DMS 273 treated with DMSO at 0.1 percent for 48 hours (cell line): Measurements from ENCODE around the gene SFT2D3.

Experiments
- DNase-seq: peaks from one replicate; lab custom pipeline; 2025; lab: John Stamatoyannopoulos, UW

Gene SFT2D3

GRCh38 chr2:127701193-127701650 lies at the start of gene SFT2D3:
SFT2D3 (plus strand) TSS chr2:127701497; CDS start chr2:127701529, 32 bp downstream.
- DNase-seq = peak; percentile 69

- DNase-seq = no peak
Observed at GRCh38 chr2:127651971-127652550, 49.2 kb upstream of the SFT2D3 start.

DNA sequence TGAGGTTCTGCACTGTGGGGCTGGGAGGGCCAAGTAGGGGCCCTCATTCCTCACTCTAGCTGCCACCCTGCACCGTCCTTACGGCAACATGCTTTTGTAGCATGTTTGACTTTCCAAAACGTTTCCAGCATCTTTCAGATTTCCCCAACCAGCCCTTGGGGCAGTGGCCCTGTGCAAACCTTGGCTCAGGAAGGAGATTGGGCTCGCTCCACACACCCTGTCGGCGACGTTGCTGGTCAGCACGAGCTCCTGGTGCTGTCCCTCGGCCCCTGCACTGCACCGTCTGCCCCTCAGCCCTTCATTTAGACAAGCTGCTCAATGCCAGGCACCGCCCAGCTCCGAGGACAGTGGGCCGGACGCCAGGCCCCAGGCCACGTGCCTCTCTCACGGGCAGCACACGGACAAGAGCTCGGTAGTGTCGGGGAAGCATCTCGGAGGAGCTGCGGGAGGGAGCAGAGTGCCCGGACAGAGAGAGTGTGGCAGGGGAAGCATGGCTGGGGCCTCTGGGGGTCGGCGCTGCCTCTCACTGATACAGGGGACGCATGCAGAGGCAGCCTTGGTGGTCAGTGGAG lies 48.4 kb upstream of the SFT2D3 start:
- DNase-seq = no peak

DNA sequence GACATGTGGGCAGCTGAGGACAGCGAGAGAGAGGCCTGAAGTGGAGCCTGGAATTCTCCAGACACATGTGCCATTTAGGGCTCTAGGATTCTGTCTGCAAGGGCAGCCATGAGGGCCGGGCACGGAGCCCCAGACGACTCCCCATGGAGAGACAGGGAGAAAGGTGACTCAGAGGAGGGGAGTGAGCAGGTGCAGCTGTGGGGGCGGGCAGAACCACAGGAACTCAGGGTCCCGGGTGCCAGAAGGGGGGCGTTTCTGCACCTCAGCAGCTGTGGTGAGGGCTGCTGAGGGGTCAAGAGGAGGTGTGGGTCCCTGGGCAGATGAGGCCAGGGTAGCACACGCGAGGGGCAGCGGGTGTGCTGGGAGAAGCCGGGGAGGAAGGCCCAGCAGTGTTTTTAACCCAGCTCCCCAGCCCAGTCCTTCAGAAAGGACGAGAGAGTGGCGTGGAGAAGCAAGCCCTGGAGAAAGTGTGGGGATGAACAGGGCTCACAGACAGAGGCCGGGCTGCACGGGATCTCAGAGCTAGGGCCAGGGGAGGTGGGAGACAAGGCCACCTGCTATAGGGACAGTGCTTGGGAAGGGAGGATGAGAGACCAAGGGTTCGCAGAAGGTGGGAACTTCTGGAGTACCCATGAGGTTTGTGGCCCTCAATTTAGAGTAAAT lies 47.7 kb upstream of the SFT2D3 start:
- no peak for DNase-seq

DNA sequence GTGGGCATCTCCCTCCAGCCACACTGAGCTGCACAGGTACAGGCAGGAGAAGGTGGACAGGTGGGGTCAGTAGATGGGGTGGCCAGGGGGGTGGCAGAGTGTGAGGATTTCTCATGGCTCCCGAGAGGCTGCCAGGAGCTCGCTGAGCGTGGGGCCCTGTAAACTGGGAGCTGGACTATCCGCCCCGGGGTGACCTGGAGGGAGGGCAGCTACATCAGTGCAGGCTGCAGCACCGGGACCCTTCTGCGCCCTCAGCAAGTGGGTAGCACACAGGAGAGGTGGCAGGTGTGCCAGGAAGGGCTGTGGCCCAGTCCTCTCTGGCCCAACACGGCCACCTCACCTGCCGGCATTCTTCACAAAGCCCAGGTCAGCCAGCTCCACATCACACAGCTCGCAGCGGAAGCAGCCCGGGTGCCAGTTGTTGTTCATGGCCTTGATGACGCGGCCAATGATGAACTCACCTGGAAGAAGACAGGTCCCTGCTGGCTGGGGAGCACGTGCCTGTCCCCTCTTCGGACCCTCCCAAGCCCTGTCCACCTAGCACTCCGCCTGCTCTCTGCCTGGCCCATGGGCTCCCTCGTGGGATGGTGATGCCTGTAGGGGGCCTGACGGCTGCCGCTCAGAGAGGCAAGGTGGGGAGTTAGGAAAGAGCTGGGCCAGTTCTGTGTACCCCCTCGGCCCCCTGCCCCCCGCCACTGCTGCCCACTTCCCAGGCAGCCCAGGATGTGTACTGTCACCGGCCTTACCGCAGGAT lies 47.0 kb upstream of the SFT2D3 start:
- no peak for DNase-seq

GRCh38 chr2:127654838-127655175 lies 46.5 kb upstream of the SFT2D3 start:
- DNase-seq = no peak

- no peak for DNase-seq
Observed at GRCh38 chr2:127655209-127656073, 45.9 kb upstream of the SFT2D3 start.

- DNase-seq = no peak
Observed at GRCh38 chr2:127656569-127657231, 44.6 kb upstream of the SFT2D3 start.

DNA sequence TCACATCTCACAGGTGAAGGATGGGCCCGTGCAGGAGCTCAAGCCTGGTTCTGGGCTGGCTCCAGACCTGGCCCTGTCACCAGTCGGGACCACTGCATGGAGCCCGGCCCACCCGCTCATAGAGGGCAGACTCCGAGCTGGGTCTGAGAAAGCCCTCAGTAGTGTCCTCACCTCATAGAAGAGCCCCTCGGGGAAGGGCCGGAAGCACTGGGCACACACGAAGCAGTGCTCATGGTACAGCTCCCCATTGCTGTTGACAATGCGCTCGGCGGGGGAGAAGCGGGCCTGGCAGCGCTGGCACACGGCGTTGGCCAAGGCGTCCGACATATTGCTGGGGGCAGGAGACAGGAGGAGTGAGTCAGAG lies 44.1 kb upstream of the SFT2D3 start:
- no peak for DNase-seq

- DNase-seq = no peak
Observed at GRCh38 chr2:127658146-127658545, 43.2 kb upstream of the SFT2D3 start.

- DNase-seq = no peak
Observed at GRCh38 chr2:127658641-127659407, 42.5 kb upstream of the SFT2D3 start.

- no peak for DNase-seq
Observed at GRCh38 chr2:127659408-127660290, 41.6 kb upstream of the SFT2D3 start.

- no peak for DNase-seq
Observed at GRCh38 chr2:127660291-127660578, 41.1 kb upstream of the SFT2D3 start.

- DNase-seq = no peak
Observed at GRCh38 chr2:127661072-127661649, 40.1 kb upstream of the SFT2D3 start.

GRCh38 chr2:127661949-127662510 lies 39.3 kb upstream of the SFT2D3 start:
- DNase-seq = no peak

- DNase-seq = no peak
Observed at GRCh38 chr2:127662937-127663565, 38.2 kb upstream of the SFT2D3 start.

DNA sequence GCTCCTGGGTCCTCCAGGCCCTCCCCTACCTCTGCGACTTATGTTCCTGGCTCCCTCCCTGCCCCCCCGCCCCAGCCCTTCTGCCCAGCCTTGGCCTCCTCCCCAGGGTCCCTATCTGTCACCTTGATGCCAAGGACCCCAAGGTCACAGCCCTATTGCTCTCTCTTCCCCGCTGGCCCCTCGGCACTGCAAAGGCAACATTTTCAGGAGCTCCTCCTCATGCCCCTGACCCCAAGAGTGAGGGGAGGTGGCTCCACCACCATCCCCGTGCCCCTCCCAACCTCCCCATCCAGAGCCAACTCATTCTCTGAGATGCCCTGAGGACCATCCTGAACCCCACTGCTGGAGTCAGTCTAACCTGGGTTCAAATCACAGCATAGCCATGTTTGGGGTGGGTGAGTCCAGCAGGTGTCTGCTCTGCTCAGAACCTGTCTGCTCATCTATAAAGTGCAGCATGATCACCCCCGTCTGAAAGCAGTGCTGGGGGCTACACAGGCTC lies 37.7 kb upstream of the SFT2D3 start:
- DNase-seq = no peak

DNA sequence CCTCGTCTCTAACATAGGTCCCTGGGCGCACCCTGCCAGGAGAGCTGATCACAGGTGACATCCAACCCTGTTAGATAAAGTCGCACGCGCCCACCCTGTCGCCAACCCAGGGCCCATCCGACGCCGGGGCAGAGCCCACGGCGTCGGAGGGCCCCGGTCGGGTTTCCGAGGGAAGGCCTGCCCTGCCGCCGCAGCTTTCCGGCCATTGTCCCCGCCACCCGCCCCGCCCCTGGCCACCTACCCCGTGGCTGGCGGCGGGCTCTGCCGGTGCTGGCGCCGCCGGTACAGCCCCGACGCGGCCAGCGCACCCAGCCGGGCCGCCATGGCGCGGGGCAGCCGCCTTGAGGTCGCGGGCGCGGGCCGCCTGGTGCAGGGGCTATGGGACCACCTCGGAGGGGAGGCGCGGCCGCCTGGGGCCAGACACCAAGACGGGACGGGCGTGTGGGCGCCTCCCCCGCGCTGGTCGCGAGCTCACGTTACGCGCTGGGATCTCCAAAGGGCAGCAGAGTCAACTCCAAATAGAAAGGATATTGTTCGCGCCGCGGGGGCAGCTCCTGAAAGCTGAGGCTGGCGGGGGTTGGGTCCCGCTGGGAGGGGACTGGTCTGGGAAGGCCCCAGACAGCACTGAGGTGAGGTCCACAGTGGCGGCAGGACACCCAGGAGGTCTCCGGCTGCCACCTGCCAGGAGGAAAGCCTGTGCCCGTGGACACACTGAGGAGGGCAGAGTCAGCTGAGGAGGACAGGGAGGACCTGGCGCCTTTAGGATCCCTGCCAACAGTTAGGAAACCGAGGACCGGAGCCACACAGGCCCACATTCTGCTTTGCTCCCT lies 37.0 kb upstream of the SFT2D3 start:
- no peak for DNase-seq
